ENCODE results near the gene SLC31A1.
"Not testable (repeated sequence)": the region's sequence is repeated elsewhere in the genome, so short reads cannot be mapped to it uniquely, and the experiment has no call there.

The SLC31A1 gene

GRCh38 chr9:113220467-113221002 is 809 bp upstream of the SLC31A1 start:
- DNase-seq (ENCODE audit: low read depth, low spot score): no peak

GRCh38 chr9:113221800-113222481 is 597 bp downstream of the SLC31A1 start:
- no peak for DNase-seq (ENCODE audit: low read depth, low spot score)

- DNase-seq (ENCODE audit: low read depth, low spot score): no peak
Observed at GRCh38 chr9:113222482-113222841, 1.1 kb downstream of the SLC31A1 start.

DNA sequence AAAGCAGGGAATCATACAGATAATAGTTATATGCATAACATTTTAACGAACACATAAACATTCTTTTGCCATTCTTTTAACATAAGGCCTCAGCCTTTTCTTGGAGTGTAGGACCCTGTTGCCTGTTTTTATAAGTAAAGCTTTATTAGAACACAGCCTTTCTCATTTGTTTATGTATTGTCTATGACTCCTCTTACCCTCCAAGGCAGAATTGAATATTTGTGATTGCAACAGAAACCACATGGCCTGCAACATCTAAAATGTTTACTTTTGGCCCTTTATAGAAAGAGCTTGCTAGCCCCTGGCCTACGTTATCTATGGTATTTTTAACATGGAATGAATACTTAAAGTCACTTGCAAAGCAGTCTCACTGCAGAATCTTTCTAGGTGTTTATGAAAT is 2.6 kb downstream of the SLC31A1 start:
- no peak for DNase-seq (ENCODE audit: low read depth, low spot score)

GRCh38 chr9:113227436-113227835 is 6.1 kb downstream of the SLC31A1 start:
- DNase-seq (ENCODE audit: low read depth, low spot score): no peak

DNA sequence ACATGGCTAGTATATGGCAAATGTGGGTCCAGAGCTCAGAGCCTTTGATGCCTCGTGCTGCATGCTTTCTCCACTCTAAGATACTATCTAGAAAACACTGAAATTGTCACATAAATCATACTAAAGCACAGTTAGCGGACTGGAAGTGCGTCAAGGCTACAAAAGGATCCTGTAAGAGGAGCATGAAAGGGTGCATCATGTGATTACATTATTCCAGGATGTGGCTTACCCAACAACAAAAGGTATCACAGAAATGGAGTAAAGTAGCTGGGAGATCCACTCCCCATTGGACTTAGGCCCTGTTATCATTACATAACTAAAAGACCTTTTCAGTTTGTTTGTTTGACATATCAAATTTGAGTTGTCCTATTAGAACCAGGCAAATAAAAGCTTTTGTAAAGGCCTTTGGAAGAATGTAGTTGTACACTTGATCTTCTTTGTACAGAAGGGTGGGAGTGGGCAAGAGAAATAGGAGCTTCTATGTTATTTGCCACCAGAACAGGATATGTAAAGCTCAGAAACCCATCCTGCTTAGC is 6.9 kb downstream of the SLC31A1 start:
- no peak for DNase-seq (ENCODE audit: low read depth, low spot score)

DNA sequence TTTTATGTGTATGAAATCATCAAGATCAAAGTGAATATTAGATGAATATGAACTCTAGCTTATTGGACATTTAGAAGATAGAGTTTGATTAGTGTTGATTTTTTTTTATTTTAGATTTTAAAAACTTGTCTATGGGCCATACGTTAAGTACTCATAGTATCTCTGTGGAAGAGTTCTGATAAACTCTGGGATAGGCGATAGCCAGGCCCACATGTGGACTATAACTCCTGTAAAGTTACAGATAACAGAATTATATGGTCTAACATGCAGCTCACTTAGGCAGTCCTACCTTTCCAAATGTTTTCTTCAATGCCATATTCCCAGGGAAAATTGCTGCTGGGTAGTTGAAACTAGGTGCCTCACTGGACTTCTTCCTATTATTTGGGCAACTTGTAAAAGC is 10.4 kb downstream of the SLC31A1 start:
- DNase-seq (ENCODE audit: low read depth, low spot score): no peak

DNA sequence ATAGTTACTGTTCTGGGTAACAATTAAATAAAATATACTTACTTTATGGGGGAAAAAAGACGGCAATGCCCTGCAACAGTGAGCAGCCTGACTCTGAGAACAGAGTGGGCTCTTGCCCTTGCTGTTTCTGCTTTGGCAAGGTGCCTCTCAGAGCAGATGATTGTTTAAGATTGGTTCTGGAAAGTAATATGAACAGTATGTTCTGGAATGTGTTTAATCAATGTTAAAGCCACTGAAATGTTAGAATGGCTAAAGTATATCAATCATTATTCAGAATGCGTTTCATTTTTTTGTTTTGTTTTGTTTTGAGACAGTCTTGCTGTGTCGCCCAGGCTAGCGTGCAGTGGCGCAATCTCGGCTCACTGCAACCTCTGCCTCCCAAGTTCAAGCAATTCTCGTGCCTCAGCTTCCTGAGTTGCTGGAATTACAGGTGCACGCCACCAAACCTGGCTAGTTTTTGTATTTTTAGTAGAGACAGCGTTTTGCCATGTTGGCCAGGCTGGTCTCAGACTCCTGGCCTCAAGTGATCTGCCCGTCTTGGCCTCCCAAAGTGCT is 14.4 kb downstream of the SLC31A1 start:
- DNase-seq (ENCODE audit: low read depth, low spot score): not testable (repeated sequence)

GRCh38 chr9:113237026-113237425 is 15.7 kb downstream of the SLC31A1 start:
- DNase-seq (ENCODE audit: low read depth, low spot score): no peak

GRCh38 chr9:113238202-113238858 is 17.0 kb downstream of the SLC31A1 start:
- DNase-seq (ENCODE audit: low read depth, low spot score): no peak

DNA sequence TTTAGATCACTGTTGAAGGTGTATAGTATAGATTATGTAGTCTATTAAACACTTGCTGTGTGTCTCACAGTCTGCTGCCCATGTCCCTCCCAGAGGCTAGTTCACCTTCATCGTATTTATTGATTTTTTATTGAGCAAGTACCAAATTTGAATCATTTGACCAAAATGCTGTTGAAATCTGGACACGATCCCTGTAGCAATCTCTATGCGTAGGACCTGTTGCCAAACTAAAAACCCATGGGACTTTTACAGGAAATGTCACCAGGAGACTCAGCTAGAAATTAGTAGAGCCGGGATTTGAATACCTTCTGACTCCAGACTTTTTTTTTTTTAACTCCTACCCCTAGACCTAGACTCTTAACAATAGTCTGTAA is 17.5 kb downstream of the SLC31A1 start:
- DNase-seq (ENCODE audit: low read depth, low spot score): no peak

GRCh38 chr9:113241161-113241560 is 19.8 kb downstream of the SLC31A1 start:
- DNase-seq (ENCODE audit: low read depth, low spot score): no peak

DNA sequence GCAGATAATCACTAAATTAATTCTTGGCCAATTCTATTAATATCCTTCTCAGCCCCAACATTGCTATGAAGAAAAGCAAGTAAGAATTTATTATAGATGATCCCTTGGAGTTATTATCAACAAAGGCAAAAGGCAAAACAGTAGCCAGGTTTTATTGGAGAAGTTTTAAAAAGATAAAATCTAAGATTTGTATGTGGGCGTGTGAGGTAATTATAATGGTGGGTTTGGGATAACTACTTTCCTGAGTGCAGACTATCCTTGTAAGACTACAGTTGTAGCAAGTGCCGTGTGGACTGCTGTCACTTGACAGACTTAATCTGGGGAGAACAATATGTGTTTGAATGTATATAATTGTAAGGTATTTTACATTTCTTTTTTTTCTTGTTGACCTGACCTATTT is 23.2 kb downstream of the SLC31A1 start:
- no peak for DNase-seq (ENCODE audit: low read depth, low spot score)

- DNase-seq (ENCODE audit: low read depth, low spot score): no peak
Observed at GRCh38 chr9:113245894-113246293, 24.6 kb downstream of the SLC31A1 start.

- DNase-seq (ENCODE audit: low read depth, low spot score): no peak
Observed at GRCh38 chr9:113246928-113247327, 25.6 kb downstream of the SLC31A1 start.

DNA sequence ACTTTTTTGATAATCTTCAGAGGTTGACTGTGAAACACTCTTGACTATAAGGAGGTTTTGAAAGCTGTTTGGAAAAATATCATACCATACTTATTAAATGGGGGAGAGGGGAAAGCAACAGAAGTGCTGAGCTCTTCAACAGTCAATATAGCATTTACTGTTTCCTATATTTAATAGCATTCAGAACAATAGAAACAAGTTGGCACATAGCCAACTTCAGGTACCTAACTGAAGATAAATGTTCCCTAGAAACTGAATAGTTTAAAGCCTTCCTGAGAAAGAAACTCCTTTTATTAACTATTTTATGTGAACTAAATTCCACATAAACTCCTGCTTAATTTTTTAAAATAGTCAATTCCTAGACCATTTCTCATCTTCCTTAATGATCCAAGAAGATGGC is 26.3 kb downstream of the SLC31A1 start:
- DNase-seq (ENCODE audit: low read depth, low spot score): no peak

DNA sequence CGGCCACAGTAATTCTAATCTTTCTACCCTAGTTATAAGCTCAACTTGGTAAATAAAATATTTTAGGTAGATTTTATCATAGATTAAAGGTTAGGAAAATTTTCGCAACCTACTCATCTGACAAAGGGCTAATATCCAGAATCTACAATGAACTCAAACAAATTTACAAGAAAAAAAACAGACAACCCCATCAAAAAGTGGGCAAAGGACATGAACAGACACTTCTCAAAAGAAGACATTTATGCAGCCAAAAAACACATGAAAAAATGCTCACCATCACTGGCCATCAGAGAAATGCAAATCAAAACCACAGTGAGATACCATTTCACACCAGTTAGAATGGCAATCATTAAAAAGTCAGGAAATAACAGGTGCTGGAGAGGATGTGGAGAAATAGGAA is 28.3 kb downstream of the SLC31A1 start:
- DNase-seq (ENCODE audit: low read depth, low spot score): not testable (repeated sequence)

GRCh38 chr9:113250807-113251206 is 29.5 kb downstream of the SLC31A1 start:
- no peak for DNase-seq (ENCODE audit: low read depth, low spot score)

DNA sequence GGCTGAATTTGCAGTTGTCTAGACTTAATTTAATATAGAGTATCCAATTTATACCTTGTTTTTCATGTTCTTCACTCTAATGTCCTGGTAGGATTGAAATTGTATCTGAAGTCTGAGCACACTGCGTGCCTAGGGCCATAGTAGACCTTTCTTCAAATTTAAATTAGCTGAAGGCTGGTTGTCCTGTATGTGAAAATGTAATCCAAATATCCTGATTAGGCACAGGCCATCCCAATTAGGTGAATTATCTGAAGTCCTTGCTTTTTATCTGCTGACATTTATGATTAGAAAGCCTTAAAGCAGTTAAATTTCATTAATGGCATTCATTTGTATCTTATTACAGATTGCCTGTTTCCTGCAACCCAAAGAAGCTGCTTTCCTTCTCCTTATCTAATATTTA is 33.6 kb downstream of the SLC31A1 start:
- DNase-seq (ENCODE audit: low read depth, low spot score): no peak

DNA sequence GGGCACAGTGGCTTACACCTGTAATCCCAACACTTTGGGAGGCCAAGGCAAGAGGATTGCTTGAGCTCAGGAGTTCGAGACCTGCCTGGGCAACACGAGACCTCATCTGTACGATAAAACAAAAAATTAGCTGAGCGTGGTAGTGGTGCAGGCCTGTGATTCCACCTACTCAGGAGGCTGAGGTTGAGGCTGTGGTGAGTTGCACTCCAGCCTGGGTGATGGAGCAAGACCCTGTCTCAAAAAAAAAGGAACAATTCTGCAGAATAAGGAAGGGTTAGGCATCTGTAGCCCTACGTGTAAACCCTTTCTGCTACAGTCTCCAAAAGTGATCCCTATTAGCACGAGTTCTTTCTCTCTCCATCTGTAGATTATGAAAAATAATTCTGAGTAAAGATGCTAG is 34.1 kb downstream of the SLC31A1 start:
- no peak for DNase-seq (ENCODE audit: low read depth, low spot score)

DNA sequence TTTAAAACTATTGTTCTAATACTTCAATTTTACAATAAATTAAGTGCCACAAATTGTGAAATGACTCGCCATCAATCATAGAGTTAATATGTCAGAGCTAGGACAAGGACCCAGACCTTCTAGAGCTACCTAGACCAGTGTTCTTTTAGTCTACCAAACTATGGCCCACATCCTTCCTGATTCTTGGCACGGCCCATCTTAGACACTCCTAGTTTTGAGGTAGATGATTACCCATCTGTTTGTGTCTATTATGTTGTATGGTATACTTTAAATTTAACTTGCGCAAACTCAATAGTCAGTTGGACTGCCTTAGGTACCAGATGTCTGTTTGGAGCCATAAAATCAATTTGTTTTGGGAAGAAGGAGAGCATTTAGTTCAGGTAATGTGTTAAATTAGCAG is 36.5 kb downstream of the SLC31A1 start:
- no peak for DNase-seq (ENCODE audit: low read depth, low spot score)

DNA sequence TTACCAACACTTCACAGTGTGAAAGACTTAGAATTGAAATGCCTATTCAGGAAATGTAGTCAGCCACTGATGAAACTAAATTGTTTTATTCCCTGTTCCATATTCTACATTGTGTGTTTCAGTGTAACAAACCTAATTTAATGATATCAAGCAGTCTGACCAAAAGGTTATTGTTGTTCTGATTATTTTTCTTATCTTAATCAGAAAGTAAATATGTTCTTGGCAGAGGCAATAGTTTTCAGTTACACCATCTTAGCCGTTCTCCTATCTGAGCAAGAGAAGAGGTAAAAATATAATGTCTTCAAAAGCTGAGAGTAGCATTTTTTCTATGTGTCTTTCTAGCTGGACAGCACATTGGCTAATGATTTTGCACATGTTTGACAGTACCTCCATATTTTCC is 36.9 kb downstream of the SLC31A1 start:
- no peak for DNase-seq (ENCODE audit: low read depth, low spot score)

Data from activated naive CD8-positive, alpha-beta T cell treated with anti-CD3 and anti-CD28 coated beads, Interleukin-2, amount 50 U/mL, for 16 hours (primary cell).